SH-SY5Y (cell line): ENCODE measurements around the gene BANF2.

Experiments used
- GATA2 ChIP-seq: IDR thresholded peaks from 2 replicates; pipeline ENCODE4 v1.6.1; 2011; ENCODE audit warnings: mild to moderate bottlenecking, low read depth, low read length
- GATA3 ChIP-seq: IDR thresholded peaks from 2 replicates; pipeline ENCODE4 v1.6.1; 2011; ENCODE audit warnings: low read depth, mild to moderate bottlenecking, low read length, moderate library complexity

DNA sequence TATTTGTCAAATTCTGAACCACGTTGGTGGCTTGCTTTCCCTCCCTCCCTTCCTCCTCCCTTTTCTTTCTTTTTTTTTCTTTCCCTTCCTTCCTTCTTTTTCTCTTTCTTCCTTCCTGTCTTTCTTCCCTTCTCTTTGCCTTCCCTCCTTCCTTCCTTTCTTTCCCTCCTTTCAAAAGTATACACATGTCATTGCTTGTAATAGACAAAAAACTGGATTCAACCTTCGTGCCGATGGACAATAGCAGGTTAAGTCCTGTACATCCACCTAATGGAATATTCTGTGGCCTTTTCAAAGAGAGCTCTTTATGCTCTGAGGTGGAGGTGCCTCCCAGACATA, 72.2 kb downstream of the BANF2 start:
- no peak for TF ChIP-seq GATA3
- no peak for TF ChIP-seq GATA2
